Stimulated activated CD8-positive, alpha-beta memory T cell treated with anti-CD3 and anti-CD28 coated beads, Interleukin-7, amount 100 ng/mL, for 4 hours (primary cell): ENCODE data around the gene MYMK.

Experiments used
- DNase-seq, 2 donors: peaks; one replicate each; pipeline ENCODE4 v3.0.0-alpha.2; 2020; ENCODE audit warnings: low read depth in 2 of 2

MYMK gene

DNA sequence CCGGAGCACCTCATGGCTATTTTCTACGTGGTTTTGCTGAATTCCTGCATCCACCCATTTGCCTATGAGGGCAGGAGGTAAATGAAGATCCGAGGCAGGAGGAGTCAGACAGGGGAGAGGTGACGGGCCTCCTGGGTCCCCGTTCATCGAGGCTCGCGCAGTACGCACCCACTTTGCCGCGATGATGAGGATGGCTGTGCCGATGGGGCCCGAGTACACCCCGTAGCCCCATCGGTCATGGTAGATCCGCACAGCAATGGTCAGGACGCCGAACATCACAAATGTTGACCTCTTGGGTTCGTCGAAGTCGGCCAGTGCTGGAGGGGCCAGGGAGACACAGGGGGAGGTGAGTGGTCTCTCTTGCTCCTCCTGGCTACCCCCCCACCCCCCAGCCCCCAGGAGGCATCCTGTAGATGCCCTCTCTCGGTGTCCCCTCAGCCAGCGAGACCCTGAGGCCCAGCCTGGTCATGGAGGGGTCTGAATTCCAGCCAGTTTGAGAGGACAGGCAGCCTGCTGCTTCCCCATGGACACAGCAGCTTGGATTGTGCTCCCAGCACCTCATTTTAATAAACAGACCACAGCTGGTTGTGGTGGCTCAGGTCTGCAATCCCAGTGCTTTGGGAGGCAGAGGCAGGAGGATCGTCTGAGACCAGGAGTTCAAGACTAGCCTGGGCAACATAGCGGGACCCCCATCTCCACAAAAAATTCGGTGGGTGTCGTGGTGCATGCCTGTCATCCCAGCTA is 5.9 kb downstream of the MYMK start:
- no peak for DNase-seq

DNA sequence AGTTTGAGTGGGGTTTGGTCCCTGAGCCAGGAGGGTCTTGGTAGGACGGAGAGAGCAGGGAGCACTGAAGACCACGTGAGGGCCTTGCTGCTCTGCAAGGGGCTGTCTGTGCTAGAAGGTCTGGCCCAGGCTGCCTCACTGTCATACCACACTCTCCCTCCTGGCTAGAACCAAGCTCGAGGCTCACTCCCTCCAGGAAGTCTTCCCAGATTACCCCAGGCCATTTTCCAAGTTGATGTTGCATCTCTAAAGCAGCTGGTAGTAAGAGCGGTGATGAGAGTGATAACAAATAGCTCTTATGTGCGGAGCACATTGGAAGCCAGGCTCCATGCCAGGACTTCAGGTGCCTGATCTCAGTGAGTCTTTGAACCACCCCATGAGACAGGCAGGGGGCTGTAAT is 6.6 kb downstream of the MYMK start:
- DNase-seq = no peak

DNA sequence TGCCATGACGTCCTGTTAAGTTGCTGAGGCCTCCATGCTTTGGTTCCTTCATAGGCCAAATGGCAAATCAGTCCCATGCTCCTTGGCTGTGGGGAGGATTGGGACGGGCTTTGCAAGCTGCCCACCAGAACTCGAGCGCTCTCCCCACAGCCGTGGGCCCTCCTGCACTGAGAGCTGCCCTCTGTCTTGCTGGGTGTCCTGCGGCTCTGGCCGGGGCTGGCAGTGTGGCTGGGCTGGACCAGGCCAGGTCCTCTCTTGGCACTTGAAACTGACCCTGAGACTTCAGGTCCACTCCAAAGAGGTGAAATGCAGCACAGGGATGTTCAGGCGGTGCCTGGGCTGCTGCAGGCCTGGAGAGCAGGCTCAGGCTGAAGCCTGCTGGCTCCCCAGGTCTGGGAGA is 7.0 kb downstream of the MYMK start:
- DNase-seq = no peak

DNA sequence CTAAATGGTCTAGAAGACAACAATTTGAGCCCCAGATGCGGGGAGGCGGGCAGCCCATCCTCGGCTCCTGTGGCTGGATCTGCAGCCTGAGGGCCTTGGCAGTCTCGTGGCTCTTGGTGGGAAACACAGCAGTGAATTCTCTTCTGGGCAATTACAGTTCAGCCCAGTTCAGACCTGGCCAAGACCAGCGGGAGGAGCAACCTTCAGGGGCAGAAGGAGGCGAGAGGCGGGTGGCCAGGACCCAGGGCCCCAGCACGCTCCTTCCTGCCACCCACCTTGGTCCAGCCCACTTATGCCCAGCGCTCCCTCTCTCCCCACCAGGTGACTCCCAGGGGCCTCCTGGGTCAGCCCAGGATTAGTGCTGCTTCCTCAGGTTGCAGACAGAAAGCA is 7.8 kb downstream of the MYMK start:
- no peak for DNase-seq

DNA sequence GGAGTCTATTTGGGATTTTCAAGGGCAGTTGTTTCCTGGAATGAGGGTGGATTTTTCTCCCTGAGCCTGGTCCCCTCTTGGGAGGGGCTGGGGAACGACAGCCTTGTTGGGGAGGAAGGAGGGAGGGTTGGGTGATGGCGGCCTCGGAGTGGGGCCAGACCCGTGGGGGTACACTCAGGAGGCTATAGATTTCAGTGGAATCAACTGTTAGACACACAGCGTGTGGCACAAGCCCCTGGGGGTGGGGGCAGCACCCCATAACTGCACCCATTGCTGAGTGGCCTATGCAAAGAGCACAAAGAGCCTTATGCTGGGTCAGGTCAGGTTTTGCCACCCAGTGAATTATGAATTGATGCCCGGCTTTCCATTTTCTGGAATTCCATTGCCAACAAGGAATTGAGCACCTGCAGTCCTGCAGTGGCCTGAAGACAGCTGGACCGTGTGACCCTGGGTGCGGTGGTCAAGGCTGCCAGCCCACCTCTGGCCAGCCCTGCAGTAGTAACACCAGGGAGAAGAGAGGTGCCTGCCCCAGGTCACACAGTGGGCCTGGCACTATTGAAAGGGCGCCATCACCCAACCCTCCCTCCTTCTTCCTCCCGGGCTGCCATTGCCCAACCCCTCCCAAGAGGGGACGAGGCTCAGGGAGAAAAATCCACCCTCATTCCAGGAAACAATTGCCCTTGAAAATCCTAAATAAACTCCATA is 8.4 kb downstream of the MYMK start:
- no peak for DNase-seq

DNA sequence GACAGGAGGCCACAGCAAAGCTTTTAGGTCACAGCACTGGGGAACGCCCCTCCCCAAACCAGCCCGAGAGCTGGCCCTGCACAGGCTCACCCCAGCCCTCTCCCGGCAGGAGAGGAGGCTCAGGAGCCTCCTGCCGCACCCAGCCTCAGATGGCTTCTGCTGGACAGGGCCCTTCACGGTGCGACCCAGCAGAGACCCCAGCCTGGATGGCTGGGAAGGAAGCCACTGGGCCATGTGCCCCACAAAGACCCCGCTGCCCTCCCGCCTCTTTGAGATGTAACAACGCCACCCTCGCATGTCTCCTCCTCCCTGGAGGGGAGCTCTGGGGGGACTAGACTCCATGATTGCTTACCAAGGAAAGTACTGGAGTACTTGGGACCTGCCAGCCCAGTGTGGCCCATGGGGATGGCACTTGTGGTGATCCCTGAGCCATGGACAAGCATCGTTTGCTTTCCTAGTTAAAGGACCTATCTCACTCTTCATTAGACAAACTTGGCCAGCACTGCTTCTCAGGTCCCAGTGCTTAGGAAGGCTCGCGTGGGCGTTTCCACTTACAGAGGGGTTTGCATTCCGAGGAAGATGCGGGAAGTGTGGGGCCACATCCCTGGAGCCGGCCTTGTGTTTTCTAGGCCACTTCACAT is 9.0 kb downstream of the MYMK start:
- DNase-seq = no peak

DNA sequence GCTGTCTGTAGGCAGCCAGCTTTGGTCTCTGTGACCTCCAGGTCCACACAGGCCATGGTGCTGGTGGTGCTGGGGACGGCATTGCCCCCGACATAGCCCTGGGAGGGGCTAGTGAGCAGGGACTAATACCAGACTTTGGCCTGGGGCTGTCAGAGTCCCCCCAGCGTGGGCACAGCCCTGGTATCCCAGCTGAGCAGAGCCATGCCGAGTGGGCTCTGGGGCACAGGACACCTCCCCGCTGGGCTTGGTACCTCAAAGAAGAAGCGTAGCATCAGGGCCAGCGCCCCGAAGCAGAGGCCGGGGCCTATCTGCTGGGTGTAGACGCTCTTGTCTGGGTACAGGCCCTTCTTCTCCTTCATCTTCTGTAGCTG is 9.5 kb downstream of the MYMK start:
- no peak for DNase-seq

DNA sequence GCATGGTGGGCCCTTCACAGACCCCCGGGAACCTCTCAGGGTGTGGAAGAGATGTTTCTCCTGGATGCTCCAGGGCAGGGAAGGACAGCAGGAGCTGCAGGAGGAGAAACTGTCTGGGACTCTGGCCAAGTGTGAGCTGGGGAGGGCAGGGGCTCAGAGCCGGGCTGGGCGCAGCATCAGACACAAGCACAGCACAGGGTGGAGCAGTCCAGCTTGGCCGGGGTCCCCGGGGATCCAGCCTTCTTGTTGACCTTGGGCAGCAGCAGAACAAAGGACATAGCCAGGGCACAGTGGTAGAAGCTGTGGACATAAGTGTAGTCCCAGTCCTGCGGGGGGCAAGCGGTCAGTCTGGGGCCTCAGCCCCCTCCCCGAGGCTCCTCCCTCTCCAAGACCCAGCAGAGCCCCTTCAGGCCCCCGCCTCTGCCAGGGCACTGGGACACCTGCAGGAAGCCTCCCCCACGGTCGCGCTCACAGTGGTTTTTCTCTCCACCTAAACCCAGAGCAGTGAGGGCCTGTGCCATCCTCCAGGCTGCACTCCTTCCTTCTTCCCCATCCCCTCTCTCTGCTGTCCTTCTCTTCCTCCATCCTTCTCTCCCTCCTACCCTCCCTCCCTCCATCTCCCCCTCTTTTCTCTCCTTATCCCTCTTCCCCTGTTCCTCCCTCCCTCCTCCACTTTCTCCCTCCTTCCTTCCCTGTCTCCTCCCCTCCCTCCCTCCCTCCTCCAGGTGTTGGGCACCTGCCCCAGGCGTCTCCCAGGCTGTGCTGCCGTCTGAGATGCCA is 10.1 kb downstream of the MYMK start:
- DNase-seq = no peak

DNA sequence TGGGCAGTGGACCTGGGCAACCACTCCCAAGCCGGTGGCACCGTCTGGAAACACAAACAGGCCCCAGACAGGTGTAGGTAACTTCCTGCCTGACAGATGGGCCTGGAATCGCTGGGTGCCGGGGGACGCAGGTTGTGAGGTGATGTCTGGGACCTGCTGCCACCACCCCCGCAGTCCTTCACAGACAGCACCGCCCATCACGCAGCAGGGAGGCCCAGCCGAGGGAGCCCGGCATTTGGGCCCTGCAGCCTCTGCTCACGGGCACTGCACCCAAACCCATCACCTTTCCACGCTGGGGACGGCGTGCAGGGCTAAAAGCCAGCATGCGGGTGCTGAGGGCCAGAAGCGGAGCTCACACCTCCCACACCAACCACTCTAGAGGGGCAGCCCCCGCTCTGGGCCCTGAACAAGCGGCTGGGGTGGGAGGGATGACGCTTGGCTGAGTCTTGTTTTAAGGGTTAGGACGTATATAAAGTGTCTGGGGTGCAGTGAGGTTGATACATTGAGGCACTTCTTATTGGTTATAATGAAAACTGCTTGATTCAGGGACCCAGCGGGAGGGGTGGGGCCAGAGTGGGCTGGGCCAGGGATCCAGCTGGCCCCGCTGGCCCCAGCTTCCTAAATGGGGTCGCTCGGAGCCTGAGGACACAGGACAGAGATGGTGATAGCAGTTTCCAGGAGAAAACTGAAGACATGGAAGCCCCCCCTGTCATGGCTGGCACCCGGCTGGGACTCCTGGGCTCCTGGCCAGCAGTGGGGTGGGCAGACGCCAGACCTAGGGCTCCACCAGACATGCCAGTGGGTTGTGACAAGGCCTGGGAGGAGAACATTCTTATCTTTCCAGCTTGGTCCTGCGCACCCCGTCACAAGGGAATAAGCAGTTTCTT is 11.3 kb downstream of the MYMK start:
- DNase-seq = no peak

DNA sequence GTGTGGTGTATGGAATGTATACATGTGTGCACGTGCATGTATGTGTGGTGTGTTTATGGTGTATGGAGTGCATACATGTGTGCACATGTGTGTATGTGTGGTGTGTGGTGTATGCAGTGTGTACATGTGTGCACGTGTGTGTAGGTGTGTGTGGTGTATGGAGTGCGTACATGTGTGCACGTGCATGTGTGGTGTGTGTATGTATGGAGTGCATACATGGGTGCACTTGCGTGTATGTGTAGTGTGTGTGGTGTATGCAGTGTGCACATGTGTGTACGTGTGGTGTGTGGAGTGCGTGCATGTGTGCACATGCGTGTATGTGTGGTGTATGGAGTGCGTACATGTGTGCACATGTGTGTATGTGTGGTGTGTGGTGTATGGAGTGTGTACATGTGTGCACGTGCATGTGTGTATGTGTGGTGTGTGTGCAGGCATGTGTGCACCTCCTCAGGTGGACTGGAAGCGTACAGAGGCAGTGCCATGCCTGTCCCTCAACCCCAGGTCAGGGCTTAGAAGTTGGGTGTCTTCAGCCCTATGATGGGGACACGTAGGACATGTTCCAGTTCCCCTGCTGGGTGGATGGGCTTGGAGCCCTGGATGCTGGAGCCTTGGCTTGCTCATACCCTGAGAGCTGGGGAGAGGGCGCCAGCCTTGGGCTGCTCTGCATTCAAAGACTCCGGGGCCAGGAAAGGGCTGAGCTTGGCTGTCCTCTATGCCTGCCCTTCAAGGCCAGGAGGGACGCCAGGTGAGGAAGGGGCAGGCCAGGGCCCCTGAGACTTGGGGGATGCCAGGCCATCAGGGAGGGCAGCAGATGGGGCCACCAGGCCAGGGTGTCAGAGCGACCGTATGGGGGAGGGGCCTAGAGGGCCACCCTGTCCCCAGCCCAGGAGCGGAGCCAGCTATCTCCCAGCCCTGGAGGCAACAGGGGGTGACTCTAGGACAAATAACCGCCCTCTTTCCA is 12.2 kb downstream of the MYMK start:
- no peak for DNase-seq

DNA sequence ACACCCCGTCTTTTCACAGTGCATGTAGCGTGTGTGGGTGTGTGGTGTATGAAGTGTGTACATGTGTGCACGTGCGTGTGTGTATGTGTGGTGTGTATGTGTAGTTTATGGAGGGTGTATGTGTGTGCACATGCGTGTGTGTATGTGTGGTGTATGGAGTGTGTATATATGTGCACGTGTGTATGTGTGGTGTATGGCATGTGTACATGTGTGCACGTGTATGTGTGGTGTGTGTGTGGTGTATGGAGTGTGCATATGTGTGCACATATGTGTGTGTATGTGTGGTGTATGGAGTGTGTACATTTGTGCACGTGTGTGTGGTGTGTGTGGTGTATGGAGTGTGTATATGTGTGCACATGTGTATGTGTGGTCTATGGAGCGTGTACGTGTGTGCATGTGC is 13.2 kb downstream of the MYMK start:
- no peak for DNase-seq

DNA sequence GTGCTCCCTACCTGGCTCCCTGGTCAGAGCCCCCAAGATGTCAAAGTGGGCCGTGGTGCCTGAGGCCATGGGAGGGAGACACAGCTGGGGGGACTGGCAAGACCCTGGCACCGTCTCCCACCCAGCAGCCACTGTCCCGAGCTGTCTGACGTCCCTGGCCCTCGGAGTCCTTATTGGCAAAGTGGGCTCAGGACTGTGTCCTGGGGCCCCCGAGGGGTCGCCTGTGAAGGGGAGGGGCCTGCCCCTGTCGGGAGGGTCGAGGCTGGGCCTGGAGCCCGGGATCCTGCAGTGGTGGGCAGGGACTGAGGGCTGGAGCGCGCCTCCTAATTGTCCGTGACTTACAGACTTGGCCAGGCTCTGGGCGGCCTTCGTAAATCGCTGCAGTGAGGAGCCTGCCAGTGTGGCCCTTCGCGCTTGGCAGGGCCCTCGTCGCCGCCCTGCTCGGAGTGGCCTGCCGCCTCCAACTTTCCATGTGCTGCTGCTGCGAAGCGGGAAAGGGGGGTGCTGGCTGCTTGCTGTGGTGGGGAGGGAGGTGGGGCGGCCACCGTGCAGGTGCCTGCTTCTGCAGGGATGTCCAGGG is 13.7 kb downstream of the MYMK start:
- DNase-seq = no peak

DNA sequence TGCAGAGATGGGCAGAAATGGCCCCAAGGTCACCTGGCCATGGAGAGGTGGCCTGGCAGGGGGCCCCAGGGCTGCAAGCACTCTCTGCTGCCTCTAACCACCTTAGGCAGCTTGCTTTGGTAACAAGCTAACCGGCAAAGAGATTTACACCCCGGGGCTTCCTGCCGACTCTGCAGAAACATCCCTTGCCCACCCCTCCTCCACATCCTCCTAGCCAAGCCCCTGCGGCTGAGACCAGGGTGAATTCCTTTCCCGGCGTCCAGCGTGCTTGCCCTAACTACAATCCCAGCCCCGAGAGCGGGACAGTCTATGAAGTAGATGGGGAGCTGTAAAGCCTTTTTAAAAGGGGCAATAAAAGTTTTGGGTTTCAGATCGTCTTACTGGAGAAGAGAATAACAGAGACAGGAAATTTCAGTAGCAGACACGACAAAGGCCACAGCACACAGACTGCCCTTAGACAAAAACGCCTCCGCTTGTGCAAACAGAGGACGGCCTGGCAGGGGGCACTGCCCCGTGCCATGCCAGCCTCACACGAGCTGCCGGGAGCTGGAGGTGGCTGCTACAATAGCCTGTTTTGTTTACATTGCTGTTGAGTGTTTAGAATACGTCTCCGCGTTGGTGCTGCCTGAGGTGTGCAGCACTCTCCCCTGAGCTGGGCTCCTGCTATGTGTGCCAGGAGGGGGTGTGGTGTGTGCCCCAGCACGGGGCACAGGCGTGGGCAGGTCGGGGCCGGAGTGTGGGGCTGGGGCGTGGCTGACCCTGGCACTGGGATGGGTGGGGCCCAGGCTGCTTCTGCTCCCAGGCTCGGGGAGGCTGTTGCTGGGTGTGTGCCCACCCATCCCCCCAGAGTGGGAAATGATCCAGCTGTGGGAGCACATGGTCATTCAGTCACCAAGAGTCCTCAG is 15.3 kb downstream of the MYMK start:
- DNase-seq = no peak

DNA sequence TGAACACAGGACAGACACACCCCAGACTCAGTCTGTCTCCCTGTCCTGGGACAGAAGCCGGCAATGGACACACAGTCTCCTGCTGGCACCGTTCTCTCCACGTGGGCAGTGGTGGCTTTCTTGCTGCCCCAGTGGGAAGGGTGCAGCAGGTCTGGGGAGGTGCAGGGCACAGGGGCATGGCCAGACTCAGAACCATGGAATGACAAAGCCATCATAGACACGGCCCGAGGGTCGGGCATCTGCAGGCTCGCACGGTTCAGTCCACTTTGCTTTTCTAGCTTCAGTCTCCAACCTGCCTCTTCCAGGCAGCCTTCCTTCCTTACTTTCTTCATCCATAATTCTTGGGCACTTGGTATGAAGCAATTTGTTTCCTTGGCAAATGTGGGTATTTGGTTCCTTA is 16.7 kb downstream of the MYMK start:
- no peak for DNase-seq

DNA sequence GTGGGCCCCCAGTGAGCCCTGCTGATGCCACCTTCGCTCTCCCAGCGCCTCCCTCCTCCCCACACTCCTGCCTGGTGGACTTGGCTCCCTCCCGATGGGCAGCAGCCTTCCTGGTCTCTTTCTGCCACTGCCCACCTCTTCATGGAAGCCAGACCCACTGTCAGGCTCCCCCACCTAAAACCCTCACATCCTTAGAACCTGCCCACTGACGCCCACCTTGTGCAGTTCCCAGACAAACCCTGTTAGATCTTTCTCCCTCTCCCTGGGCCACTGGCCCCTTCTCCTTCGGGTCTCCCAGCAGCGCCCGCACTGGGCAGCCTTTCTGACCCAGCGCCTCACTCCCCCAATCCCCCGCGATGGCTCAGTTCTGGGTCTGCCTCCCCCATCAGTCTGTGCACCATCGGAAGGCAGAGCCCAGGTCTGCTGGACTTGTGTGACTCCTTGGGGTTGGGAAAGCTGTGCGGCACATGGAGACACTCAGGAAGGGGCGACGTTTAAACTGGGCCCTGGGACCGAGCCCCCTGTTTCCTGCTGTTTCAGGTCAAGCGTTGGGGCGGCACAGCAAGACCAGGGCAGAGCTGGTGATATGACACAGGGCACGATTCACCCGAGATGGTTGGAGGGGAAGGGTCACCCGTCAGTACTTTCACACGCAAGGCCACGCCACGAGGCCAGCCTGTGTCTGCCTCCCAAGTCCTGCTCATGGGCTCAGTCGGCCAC is 17.4 kb downstream of the MYMK start:
- no peak for DNase-seq

DNA sequence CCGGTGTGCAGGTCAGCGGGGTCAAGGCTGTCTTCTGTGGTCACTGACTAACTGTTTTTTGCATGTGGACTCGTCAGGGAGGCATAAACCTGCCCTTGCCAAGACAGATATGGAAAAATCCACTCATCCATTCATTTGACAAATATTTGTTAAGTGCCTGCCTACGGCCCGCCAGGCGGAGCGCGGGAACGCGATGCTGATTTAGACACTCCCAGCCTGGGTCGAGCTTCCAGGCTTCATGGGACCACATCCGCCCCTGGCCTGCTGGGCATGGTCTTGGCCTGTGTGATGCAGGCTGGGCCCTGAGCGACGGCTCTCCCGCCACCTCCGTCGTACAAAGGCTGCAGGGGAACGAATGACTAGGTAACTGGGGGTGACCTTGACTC is 18.1 kb downstream of the MYMK start:
- DNase-seq = no peak

DNA sequence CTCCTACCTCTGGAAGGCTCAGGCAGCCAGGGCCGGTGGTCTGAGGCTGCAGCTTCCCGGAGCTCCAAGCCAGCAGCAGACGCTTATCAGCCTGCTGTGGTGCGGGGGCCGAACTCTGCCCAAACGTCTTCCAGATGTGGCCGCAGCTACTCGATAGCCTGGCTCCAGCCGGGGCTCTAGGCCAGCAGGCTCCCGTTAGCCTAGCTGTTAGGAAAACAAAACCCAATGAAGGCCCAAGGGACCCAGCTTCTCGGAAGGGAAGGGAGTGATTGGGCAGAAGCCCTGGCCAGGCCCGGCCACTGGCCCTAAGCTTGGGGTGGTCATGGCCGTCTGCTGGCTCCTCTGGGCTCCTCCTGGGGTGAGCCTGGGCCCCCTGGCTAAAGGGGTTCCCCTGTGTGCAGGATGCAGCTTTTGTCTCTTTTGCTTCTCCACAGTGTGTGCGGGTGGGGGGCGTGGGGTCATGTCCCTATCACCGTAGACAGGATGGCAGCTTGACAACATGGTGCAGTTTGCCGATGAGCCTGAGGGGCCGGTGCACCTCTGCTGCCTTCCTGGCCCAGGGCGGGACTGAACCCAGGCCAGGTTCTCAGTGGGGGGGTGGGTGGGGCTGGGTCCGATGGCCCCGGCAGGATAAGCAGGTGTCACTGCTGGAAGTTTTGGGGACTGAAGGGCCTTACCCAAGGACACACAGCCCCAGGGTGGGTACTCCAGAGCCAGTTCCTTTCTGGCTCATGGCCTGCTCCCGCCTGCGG is 18.7 kb downstream of the MYMK start:
- DNase-seq = no peak
